GOT3 (cell line): ENCODE results near the gene STH.
"Not testable (repeated sequence)": the region's sequence is repeated elsewhere in the genome, so short reads cannot be mapped to it uniquely, and the experiment has no call there.

Experiments used
- DNase-seq: peaks from one replicate; lab custom pipeline; 2025; ENCODE audit warnings: mixed read lengths; lab: John Stamatoyannopoulos, UW

Gene STH

DNA sequence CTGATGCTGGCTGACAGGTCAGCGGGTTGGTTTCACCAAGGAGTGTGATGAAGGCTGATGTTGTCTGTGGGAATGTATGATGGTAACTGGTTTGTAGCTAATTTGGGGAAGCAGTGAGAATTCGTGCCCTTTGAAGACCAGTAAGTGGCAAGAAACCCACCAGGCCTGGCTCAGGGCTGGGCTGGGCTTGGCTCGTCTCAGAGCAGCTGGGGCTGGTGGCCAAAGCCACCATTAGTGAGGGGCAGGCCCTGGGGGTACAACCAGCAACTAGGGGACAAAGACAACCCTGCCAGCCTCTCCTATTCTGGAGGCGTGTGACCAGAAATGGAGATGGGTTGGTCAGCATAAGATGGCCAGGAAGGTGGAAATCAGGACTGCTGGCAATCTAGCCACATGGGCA lies 13.0 kb upstream of the STH start:
- DNase-seq: no peak

DNA sequence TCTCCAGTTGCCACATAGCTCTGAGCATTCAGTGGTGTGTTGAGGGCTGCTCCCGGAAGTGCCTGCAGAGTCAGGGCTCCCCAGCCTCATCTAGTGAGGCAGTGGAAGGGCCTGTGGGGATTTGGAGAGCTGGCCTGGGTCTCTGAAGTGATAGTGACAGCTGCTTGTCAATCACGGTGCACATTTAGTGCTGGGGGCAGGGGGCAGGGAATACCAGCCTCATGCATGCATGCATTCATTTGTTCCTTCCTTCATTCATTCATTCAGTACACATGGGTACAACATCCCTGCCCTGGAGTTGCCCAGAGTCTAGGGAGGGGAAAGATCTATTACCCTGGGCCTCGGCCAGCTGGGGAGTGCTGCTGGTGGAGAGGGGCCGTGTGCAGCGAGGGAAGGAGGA lies 11.3 kb upstream of the STH start:
- DNase-seq: no peak

DNA sequence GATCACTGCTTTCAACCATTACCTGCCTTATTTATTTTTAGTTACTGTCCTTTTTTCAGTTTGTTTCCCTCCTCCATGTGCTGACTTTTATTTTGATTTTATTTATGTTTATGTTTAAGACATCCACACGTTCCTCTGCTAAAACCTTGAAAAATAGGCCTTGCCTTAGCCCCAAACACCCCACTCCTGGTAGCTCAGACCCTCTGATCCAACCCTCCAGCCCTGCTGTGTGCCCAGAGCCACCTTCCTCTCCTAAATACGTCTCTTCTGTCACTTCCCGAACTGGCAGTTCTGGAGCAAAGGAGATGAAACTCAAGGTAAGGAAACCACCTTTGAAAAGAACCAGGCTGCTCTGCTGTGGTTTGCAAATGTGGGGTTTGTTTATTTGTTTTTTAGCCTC lies 9.3 kb upstream of the STH start:
- DNase-seq: no peak

DNA sequence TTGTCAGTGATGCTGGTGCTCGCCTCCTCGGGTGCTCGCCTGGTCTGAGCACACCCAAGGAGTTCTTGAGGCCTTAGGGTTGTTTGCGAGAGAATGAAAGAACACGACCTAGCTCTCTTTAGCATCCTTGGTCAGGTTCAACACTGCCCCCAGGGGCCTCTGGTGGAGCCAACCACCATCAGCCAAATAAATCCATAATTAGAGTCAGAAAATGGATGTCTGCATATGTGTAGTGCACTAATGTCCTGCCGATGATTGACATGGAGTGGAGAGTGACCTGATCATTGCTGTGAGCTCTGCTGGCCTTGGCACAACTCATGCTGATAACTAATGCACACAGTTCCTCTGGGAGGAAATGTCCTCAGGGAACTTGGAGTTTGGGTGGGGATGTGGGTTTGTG lies 8.2 kb upstream of the STH start:
- no peak for DNase-seq

DNA sequence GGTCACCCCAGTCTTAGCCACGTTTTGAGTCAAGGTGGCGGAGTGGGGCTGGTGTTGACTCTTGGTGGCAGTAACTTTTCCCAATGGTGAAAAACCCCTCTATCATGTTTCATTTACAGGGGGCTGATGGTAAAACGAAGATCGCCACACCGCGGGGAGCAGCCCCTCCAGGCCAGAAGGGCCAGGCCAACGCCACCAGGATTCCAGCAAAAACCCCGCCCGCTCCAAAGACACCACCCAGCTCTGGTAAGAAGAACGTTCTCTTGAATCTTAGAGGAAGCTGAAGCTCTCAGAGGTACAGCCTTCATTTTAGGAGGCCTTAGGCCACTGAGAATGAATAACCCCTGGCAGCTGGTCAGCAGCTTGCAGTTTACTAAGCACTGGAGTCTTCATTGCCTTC lies 7.7 kb upstream of the STH start:
- no peak for DNase-seq

DNA sequence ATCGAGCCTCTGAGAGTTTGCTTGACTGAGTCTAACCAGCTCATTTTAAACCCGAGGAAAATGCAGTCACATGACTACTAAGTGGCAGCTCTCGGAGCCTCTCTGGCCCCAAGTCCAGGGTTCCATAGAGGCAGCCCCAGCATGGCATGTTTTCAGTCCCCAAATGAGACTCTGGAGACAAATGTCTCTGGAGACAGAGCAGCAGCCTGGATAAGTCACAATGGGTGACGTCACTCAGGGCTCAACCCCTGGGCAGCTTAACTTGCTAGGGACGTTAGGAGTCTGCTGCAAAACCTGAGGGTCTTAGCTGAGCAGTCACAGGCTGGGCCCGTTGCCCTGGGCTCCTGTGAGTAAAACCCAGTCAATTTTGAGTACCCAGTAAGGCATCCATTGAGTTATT lies 6.9 kb upstream of the STH start:
- DNase-seq: no peak

DNA sequence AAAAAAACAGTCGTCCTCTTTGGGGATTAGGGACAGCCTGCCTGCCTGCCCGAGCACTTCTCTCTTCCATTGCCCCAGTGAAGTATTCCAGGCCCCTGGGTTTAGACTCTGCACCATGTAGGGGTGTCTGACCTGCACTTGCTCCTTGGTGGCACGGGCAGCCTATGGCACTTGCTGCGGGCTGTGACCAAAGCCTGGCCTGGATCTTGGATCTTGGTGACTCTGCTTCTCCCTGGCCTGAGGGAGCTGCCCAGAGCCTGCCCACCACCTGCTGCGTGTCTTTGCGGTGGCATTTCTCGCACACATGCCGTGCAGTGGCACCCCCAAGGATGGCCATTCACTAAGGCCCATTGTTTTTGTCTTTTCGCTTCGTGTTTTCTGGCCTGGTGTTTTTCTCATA lies 6.1 kb upstream of the STH start:
- no peak for DNase-seq

DNA sequence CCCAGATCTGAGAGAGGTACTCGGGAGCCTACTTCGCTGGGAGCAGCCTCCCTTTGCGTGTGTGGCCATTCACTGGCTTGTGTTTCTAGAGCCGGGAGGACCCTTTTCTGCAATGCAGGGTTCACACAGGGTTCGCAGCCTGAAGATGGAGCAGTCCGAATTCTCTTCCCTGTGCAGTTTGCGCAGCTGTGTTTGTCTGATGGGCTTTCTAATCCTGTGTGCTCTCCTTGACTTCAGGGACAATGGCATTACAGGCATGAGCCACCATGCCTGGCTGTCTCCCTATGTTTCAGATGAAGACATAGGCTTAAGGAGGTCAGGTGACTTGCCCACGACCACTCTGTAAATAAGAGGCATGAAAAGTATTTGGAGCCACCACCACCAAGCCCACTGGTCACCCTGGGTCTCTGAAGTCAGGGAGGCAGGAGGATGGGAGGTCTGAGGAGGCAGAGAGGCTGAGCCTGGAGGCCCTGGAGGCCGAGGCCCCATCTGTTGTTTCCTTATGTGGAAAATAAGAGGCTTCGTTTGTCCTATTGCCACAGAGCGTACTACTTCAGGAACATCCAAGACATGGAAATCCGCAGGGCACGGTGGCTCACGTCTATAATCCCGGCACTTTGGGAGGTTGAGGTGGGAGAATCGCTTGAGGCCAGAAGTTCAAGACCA lies 5.0 kb upstream of the STH start:
- DNase-seq: no peak

DNA sequence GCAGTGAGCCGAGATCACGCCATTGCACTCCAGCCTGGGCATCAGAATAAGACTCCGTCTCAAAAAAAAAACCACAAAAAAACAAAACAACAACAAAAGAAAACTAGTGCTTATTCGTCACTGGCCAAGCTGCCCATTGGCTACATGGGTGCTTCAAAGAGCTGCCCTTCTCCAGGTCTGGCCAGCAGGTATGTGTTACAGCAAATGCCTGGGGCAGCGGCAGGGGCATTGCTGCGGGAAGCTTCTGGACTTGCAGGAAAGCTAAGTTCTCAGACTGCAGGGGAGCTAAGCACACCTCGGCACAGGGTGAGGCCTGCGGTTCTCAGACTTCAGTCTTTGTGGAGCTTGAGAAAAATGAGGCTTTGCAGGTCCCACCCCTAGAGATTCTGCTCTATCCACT lies 4.1 kb upstream of the STH start:
- no peak for DNase-seq

DNA sequence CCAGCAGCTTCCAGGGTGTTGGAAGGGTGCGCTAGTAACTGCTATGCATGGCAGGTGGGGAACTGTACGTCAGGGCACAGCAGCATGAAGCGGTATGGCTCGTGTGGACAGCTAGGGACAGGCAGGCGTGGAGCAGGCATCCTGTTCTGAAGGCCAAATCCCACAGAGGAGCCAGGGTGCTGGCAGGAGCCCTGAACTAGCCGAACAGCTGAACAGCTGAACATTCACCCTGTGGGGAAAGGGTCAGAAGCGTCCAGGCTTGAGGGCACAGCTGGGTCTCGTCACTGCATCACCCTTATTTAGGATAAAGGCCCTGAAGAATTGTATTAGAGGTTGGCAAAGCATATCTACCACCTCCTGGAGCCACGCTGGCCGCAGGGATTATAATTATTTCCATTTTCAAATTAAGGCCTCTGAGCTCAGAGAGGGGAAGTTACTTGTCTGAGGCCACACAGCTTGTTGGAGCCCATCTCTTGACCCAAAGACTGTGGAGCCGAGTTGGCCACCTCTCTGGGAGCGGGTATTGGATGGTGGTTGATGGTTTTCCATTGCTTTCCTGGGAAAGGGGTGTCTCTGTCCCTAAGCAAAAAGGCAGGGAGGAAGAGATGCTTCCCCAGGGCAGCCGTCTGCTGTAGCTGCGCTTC lies 3.3 kb upstream of the STH start:
- DNase-seq: no peak

DNA sequence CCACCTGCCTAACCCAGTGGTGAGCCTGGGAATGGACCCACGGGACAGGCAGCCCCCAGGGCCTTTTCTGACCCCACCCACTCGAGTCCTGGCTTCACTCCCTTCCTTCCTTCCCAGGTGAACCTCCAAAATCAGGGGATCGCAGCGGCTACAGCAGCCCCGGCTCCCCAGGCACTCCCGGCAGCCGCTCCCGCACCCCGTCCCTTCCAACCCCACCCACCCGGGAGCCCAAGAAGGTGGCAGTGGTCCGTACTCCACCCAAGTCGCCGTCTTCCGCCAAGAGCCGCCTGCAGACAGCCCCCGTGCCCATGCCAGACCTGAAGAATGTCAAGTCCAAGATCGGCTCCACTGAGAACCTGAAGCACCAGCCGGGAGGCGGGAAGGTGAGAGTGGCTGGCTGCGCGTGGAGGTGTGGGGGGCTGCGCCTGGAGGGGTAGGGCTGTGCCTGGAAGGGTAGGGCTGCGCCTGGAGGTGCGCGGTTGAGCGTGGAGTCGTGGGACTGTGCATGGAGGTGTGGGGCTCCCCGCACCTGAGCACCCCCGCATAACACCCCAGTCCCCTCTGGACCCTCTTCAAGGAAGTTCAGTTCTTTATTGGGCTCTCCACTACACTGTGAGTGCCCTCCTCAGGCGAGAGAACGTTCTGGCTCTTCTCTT lies 2.6 kb upstream of the STH start:
- no peak for DNase-seq

DNA sequence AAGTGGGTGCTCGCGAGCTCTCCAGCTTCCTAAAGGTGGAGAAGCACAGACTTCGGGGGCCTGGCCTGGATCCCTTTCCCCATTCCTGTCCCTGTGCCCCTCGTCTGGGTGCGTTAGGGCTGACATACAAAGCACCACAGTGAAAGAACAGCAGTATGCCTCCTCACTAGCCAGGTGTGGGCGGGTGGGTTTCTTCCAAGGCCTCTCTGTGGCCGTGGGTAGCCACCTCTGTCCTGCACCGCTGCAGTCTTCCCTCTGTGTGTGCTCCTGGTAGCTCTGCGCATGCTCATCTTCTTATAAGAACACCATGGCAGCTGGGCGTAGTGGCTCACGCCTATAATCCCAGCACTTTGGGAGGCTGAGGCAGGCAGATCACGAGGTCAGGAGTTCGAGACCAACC lies 1.9 kb upstream of the STH start:
- DNase-seq: no peak

DNA sequence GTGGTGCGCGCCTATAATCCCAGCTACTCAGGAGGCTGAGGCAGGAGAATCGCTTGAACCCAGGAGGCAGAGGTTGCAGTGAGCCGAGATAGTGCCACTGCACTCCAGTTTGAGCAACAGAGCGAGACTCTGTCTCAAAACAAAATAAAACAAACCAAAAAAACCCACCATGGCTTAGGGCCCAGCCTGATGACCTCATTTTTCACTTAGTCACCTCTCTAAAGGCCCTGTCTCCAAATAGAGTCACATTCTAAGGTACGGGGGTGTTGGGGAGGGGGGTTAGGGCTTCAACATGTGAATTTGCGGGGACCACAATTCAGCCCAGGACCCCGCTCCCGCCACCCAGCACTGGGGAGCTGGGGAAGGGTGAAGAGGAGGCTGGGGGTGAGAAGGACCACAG lies 1.4 kb upstream of the STH start:
- no peak for DNase-seq

DNA sequence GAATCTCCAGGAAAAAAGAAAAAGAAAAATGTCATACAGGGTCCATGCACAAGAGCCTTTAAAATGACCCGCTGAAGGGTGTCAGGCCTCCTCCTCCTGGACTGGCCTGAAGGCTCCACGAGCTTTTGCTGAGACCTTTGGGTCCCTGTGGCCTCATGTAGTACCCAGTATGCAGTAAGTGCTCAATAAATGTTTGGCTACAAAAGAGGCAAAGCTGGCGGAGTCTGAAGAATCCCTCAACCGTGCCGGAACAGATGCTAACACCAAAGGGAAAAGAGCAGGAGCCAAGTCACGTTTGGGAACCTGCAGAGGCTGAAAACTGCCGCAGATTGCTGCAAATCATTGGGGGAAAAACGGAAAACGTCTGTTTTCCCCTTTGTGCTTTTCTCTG lies 845 bp downstream of the STH start:
- no peak for DNase-seq

DNA sequence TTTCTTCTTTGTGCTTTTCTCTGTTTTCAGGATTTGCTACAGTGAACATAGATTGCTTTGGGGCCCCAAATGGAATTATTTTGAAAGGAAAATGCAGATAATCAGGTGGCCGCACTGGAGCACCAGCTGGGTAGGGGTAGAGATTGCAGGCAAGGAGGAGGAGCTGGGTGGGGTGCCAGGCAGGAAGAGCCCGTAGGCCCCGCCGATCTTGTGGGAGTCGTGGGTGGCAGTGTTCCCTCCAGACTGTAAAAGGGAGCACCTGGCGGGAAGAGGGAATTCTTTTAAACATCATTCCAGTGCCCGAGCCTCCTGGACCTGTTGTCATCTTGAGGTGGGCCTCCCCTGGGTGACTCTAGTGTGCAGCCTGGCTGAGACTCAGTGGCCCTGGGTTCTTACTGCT lies 1.2 kb downstream of the STH start:
- no peak for DNase-seq

DNA sequence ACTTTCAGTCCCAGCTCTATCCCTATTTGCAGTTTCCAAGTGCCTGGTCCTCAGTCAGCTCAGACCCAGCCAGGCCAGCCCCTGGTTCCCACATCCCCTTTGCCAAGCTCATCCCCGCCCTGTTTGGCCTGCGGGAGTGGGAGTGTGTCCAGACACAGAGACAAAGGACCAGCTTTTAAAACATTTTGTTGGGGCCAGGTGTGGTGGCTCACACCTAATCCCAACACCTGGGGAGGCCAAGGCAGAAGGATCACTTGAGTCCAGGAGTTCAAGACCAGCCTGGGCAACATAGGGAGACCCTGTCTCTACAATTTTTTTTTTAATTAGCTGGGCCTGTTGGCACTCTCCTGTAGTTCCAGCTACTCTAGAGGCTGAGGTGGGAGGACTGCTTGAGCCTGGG lies 1.7 kb downstream of the STH start:
- DNase-seq: no peak

DNA sequence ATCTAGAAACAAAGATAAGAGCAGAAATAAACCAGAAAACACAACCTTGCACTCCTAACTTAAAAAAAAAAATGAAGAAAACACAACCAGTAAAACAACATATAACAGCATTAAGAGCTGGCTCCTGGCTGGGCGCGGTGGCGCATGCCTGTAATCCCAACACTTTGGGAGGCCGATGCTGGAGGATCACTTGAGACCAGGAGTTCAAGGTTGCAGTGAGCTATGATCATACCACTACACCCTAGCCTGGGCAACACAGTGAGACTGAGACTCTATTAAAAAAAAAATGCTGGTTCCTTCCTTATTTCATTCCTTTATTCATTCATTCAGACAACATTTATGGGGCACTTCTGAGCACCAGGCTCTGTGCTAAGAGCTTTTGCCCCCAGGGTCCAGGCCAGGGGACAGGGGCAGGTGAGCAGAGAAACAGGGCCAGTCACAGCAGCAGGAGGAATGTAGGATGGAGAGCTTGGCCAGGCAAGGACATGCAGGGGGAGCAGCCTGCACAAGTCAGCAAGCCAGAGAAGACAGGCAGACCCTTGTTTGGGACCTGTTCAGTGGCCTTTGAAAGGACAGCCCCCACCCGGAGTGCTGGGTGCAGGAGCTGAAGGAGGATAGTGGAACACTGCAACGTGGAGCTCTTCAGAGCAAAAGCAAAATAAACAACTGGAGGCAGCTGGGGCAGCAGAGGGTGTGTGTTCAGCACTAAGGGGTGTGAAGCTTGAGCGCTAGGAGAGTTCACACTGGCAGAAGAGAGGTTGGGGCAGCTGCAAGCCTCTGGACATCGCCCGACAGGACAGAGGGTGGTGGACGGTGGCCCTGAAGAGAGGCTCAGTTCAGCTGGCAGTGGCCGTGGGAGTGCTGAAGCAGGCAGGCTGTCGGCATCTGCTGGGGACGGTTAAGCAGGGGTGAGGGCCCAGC lies 2.6 kb downstream of the STH start:
- DNase-seq: no peak

DNA sequence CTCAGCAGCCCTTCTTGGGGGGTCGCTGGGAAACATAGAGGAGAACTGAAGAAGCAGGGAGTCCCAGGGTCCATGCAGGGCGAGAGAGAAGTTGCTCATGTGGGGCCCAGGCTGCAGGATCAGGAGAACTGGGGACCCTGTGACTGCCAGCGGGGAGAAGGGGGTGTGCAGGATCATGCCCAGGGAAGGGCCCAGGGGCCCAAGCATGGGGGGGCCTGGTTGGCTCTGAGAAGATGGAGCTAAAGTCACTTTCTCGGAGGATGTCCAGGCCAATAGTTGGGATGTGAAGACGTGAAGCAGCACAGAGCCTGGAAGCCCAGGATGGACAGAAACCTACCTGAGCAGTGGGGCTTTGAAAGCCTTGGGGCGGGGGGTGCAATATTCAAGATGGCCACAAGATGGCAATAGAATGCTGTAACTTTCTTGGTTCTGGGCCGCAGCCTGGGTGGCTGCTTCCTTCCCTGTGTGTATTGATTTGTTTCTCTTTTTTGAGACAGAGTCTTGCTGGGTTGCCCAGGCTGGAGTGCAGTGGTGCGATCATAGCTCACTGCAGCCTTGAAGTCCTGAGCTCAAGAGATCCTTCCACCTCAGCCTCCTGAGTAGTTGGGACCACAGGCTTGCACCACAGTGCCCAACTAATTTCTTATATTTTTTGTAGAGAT lies 3.4 kb downstream of the STH start:
- peak; percentile 25 for DNase-seq

DNA sequence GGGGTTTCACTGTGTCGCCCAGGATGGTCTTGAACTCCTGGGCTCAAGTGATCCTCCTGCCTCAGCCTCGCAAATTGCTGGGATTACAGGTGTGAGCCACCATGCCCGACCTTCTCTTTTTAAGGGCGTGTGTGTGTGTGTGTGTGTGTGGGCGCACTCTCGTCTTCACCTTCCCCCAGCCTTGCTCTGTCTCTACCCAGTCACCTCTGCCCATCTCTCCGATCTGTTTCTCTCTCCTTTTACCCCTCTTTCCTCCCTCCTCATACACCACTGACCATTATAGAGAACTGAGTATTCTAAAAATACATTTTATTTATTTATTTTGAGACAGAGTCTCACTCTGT lies 3.9 kb downstream of the STH start:
- DNase-seq: no peak

DNA sequence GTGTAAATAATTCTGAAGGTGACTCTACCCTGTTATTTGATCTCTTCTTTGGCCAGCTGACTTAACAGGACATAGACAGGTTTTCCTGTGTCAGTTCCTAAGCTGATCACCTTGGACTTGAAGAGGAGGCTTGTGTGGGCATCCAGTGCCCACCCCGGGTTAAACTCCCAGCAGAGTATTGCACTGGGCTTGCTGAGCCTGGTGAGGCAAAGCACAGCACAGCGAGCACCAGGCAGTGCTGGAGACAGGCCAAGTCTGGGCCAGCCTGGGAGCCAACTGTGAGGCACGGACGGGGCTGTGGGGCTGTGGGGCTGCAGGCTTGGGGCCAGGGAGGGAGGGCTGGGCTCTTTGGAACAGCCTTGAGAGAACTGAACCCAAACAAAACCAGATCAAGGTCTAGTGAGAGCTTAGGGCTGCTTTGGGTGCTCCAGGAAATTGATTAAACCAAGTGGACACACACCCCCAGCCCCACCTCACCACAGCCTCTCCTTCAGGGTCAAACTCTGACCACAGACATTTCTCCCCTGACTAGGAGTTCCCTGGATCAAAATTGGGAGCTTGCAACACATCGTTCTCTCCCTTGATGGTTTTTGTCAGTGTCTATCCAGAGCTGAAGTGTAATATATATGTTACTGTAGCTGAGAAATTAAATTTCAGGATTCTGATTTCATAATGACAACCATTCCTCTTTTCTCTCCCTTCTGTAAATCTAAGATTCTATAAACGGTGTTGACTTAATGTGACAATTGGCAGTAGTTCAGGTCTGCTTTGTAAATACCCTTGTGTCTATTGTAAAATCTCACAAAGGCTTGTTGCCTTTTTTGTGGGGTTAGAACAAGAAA lies 5.1 kb downstream of the STH start:
- DNase-seq: no peak

DNA sequence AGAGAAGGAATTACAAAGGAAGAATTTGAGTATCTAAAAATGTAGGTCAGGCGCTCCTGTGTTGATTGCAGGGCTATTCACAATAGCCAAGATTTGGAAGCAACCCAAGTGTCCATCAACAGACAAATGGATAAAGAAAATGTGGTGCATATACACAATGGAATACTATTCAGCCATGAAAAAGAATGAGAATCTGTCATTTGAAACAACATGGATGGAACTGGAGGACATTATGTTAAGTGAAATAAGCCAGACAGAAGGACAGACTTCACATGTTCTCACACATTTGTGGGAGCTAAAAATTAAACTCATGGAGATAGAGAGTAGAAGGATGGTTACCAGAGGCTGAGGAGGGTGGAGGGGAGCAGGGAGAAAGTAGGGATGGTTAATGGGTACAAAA lies 7.0 kb downstream of the STH start:
- not testable (repeated sequence) for DNase-seq
